Measurements from ENCODE around the gene NUMB.

- TF ChIP-seq CTCF (IDR thresholded peaks at IDR 0.05): no peak
- no peak for TF ChIP-seq POLR2A (IDR thresholded peaks at IDR 0.05)
- TF ChIP-seq EP300 (IDR thresholded peaks at IDR 0.05): no peak
Observed at GRCh38 chr14:73277376-73277775, 181.0 kb downstream of the NUMB start.
